ENCODE results near the gene PIM1. TPM values are rescaled to one million over a fixed set of nuclear protein-coding genes. Genes with fewer than 3 reads are reported as not detected.

PIM1 gene
- total RNA-seq: 8.7 TPM
- 10 to 100 TPM; 15.4 to 32.2 (median 21.7) TPM for polyA plus RNA-seq (ENCODE audit: insufficient read depth in 1 of 8, insufficient read length in 8 of 8, low replicate concordance in 1 of 8)
- long read RNA-seq, donor 1, partial matches to known transcripts: 0 of 2 reads
- long read RNA-seq, donor 1, other reads (novel, unspliced or antisense): 0 of 2 reads
- long read RNA-seq, donor 2: 0 reads
- long read RNA-seq, donor 3, transcript PIM1-201 (6 exons, 2,650 nt): major isoform, 6 of 6 reads
- long read RNA-seq, donor 3, partial matches to known transcripts: 0 of 6 reads
- long read RNA-seq, donor 3, other reads (novel, unspliced or antisense): 0 of 6 reads
- long read RNA-seq, donor 4, transcript PIM1-201 (6 exons, 2,650 nt): major isoform, 8 of 8 reads
- long read RNA-seq, donor 4, partial matches to known transcripts: 0 of 8 reads
- long read RNA-seq, donor 4, other reads (novel, unspliced or antisense): 0 of 8 reads
- long read RNA-seq, donor 5, transcript PIM1-201 (6 exons, 2,650 nt): major isoform, 15 of 44 reads
- long read RNA-seq, donor 5, partial matches to known transcripts: 29 of 44 reads
- long read RNA-seq, donor 5, other reads (novel, unspliced or antisense): 0 of 44 reads
- long read RNA-seq, donor 6, transcript PIM1-201 (6 exons, 2,650 nt): major isoform, 6 of 7 reads
- long read RNA-seq, donor 6, partial matches to known transcripts: 0 of 7 reads
- long read RNA-seq, donor 6, other reads (novel, unspliced or antisense): 0 of 7 reads
- long read RNA-seq, donor 7, transcript PIM1-201 (6 exons, 2,650 nt): major isoform, 12 of 12 reads
- long read RNA-seq, donor 7, partial matches to known transcripts: 0 of 12 reads
- long read RNA-seq, donor 7, other reads (novel, unspliced or antisense): 0 of 12 reads
- long read RNA-seq, donor 8, partial matches to known transcripts: 0 of 3 reads
- long read RNA-seq, donor 8, other reads (novel, unspliced or antisense): 0 of 3 reads
- long read RNA-seq, donor 9, transcript PIM1-201 (6 exons, 2,650 nt): major isoform, 8 of 15 reads
- long read RNA-seq, donor 9, partial matches to known transcripts: 7 of 15 reads
- long read RNA-seq, donor 9, other reads (novel, unspliced or antisense): 0 of 15 reads
- long read RNA-seq, donor 10, transcript PIM1-201 (6 exons, 2,650 nt): major isoform, 5 of 5 reads
- long read RNA-seq, donor 10, partial matches to known transcripts: 0 of 5 reads
- long read RNA-seq, donor 10, other reads (novel, unspliced or antisense): 0 of 5 reads
- long read RNA-seq, donor 11, transcript PIM1-201 (6 exons, 2,650 nt): major isoform, 5 of 5 reads
- long read RNA-seq, donor 11, partial matches to known transcripts: 0 of 5 reads
- long read RNA-seq, donor 11, other reads (novel, unspliced or antisense): 0 of 5 reads

DNA sequence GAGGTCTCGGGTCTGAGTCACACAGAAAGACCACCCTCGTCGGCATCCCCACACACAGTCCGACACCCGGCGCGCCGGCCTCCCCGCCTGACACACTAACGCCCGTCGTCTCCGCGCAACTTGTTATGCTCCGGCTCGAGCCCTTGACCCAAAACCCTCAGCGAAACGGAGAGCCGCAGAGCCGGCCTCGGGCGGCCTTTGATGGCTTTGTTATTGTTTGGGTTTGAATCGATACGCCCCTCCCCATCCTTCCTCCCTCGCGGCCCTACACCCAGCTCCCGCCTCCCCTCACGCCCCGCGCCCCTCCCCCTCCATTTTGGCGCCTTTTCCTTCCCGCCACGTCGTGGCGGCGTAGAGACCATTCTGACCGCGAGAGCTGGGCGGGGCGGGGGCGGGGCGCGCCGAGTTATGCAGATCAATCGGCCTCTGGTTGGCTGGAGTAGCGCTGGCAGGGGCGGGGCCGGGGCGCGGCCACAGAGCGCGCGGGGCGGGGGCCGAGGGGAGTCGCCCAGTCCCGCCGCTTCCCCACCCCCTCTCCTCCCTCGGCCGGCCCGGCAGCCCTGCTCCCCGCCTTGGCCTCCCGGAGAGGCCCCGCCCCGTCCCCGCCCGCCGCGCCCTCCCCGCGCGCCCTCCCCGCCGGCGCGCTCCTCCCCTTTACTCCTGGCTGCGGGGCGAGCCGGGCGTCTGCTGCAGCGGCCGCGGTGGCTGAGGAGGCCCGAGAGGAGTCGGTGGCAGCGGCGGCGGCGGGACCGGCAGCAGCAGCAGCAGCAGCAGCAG, at the start of gene PIM1:
PIM1 (plus strand) TSS at position 657 of the 777 bp plus-strand sequence. CDS start 424 bp downstream, outside the sequence.
- Histone ChIP-seq H3K4me1 (ENCODE audit: control insufficient read depth, insufficient read depth, low read length) (peaks cover 24% of the 10 kb centered on the region), H3K36me3 (ENCODE audit: control insufficient read depth, insufficient read depth, low read length) (peaks cover 22% of the 10 kb centered on the region), H3K9me3 (replicated peaks; ENCODE audit: control insufficient read depth, low read depth, low read length) (no peaks in the 10 kb centered on the region), H3K4me3 (ENCODE audit: low read length) (peak within 1 kb of the TSS; percentile 78), H3K27me3 (ENCODE audit: control insufficient read depth, insufficient read depth, low read length) (no peaks in the 10 kb centered on the region), H3K27ac (ENCODE audit: low read length) (peak within 1 kb of the TSS; percentile 99)
- peak; percentile 100 for DNase-seq
- 0% methylated on average over 74 of the region's 90 CpGs for WGBS (ENCODE audit: insufficient coverage)

DNA sequence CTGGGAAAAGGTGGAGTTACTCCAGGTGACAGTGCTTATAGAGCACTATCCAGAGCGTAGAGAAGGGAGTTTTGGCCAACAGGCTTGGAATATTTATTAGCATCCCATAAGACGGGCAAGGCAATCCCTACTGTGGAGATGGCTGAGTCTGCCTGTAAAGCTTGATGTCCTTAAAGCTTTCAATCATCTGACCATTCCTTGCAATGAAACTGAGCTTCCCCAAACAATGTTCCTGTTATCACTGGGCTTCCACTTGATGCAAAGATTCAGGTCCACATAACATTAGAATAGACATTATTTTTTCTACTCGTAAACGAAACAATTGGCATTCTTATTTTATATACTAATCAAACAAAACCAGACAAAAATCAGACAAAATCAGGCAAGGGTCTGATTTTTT, 48.4 kb upstream of the PIM1 start:
- Histone ChIP-seq H3K4me3 (ENCODE audit: low read length) (no peak overlapping the region), H3K9me3 (replicated peaks; ENCODE audit: control insufficient read depth, low read depth, low read length) (no peaks in the 10 kb centered on the region), H3K27ac (ENCODE audit: low read length) (no peak overlapping the region), H3K27me3 (ENCODE audit: control insufficient read depth, insufficient read depth, low read length) (no peaks in the 10 kb centered on the region), H3K4me1 (ENCODE audit: control insufficient read depth, insufficient read depth, low read length) (peaks cover 17% of the 10 kb centered on the region), H3K36me3 (ENCODE audit: control insufficient read depth, insufficient read depth, low read length) (no peaks in the 10 kb centered on the region)
- DNase-seq: no peak
- 83% methylated on average over 1 of the region's 4 CpGs for WGBS (ENCODE audit: insufficient coverage)

DNA sequence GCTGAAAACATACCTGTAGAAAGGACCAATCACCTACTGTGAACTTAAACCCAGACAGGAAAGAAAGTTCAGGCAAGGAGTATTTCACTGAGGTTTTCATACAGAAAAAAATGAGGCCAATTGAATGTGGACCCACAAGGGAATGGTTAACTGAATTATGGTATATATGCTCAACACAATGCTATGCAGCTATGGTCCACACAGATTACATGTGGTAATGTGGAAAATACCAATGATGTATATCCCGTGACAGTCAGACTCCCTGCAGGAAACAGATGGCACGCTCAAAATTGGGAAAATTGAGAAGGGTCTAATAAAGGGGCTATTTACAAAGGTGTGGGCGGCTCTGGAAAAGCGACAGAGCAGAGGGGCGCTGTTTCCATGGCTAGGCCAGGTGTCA, 47.1 kb upstream of the PIM1 start:
- Histone ChIP-seq H3K27me3 (ENCODE audit: control insufficient read depth, insufficient read depth, low read length) (no peaks in the 10 kb centered on the region), H3K4me1 (ENCODE audit: control insufficient read depth, insufficient read depth, low read length) (peaks cover 19% of the 10 kb centered on the region), H3K36me3 (ENCODE audit: control insufficient read depth, insufficient read depth, low read length) (no peaks in the 10 kb centered on the region), H3K4me3 (ENCODE audit: low read length) (no peak overlapping the region), H3K27ac (ENCODE audit: low read length) (no peak overlapping the region), H3K9me3 (replicated peaks; ENCODE audit: control insufficient read depth, low read depth, low read length) (no peaks in the 10 kb centered on the region)
- DNase-seq: peak; percentile 27
- 48% methylated on average over 5 of the region's 5 CpGs for WGBS (ENCODE audit: insufficient coverage)

DNA sequence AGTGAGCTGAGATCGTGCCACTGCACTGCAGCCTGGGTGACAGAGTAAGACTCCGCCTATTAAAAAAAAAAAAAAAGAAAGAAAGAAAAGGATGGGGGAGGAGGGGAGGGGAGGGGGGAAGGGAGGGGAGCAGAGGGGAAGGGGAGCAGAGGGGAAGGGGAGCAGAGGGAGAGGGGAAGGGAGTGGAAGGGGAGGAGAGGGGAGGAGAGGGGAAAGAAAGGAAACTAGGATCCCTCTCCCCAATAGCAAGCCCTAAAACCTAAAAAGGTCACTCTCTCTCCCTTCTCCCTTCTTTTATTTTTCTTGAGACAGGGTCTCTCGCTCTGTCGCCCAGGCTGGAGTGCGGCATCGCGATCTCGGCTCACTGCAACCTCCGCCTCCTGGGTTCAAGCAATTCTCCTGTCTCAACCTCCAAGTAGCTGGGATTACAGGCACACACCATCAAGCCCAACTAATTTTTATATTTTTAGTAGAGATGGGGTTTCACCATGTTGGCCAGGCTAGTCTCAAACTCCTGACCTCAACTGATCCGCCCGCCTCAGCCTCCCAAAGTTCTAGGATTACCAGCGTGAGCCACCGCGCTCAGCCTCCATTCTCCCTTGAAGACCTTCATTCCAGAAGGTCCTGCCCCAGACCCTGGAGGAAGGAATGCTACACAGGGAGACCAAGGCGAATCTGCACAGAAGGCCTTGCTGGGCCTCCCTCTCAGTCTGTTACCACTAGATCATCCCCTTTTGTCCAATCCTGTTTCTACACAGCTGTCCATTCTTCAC, 45.8 kb upstream of the PIM1 start:
- WGBS (ENCODE audit: insufficient coverage): 100% methylated on average over 5 of the region's 15 CpGs
- H3K36me3 ChIP-seq (ENCODE audit: control insufficient read depth, insufficient read depth, low read length): no peaks in the 10 kb centered on the region
- H3K4me3 ChIP-seq (ENCODE audit: low read length): no peak overlapping the region
- no peak overlapping the region for H3K27ac ChIP-seq (ENCODE audit: low read length)
- H3K4me1 ChIP-seq (ENCODE audit: control insufficient read depth, insufficient read depth, low read length): peaks cover 26% of the 10 kb centered on the region
- no peak for DNase-seq
- no peaks in the 10 kb centered on the region for H3K9me3 ChIP-seq (replicated peaks; ENCODE audit: control insufficient read depth, low read depth, low read length)
- H3K27me3 ChIP-seq (ENCODE audit: control insufficient read depth, insufficient read depth, low read length): no peaks in the 10 kb centered on the region

DNA sequence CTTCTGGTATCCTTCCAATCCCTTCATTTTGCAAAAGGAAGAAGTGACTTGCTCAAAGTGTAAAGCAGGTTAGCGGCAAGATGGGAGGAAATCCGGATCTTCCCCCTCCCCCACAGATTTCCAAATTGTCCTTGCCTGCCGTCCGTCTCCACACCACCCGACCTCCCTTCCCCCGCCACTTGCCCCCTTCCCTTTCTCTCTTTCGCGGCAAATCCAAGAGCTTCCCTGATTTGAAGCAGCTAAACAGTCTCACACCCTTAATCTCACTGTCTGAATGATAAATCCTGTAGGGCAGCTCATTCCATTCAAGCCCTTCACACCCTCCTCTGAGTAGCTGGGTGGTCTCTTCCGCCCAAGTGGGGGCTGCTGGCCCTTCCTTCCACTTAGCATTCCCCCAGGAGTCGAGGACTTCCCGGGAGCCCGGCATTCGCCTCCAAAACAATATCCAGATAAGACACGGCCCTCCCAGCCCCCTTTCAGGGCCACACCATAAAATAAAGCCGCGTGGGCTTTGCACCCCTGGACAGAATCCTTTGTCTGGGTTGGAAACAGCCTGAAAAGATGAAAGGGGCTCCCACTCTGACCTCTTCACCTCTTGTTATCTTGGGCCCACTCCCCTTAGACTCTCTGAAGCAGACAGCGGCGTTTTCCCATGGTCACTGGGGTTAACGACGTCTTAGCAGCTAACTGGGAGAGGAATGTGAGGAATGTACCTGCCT, 44.0 kb upstream of the PIM1 start:
- Histone ChIP-seq H3K27ac (ENCODE audit: low read length) (peak overlapping the region; percentile 38), H3K4me3 (ENCODE audit: low read length) (no peak overlapping the region), H3K27me3 (ENCODE audit: control insufficient read depth, insufficient read depth, low read length) (no peaks in the 10 kb centered on the region), H3K36me3 (ENCODE audit: control insufficient read depth, insufficient read depth, low read length) (no peaks in the 10 kb centered on the region), H3K4me1 (ENCODE audit: control insufficient read depth, insufficient read depth, low read length) (peaks cover 33% of the 10 kb centered on the region), H3K9me3 (replicated peaks; ENCODE audit: control insufficient read depth, low read depth, low read length) (no peaks in the 10 kb centered on the region)
- peak; percentile 70 for DNase-seq
- WGBS (ENCODE audit: insufficient coverage): 4% methylated on average over 14 of the region's 20 CpGs

DNA sequence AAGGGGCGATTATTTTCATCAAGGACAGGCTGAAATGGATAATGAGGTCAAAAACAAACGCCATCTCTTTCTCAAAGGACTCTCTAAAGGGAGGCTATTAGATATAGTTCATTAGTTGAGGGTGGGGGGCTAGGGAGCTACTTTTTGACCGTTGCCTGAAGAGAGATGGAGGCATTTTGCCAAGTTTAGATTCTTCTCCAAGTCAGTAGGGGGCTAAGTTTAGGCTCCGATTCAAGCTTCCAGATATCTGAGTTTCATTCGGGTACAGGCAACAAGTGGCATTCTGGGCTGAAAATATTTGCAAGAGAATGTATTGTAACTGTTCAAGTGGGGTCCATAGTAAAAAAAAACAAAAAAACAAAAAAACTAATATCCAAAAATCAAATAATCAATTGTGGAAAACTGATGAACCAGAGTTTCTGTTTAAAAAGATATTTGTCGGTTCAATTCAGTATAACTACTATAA, 43.4 kb upstream of the PIM1 start:
- H3K27ac ChIP-seq (ENCODE audit: low read length): peak overlapping the region; percentile 38

DNA sequence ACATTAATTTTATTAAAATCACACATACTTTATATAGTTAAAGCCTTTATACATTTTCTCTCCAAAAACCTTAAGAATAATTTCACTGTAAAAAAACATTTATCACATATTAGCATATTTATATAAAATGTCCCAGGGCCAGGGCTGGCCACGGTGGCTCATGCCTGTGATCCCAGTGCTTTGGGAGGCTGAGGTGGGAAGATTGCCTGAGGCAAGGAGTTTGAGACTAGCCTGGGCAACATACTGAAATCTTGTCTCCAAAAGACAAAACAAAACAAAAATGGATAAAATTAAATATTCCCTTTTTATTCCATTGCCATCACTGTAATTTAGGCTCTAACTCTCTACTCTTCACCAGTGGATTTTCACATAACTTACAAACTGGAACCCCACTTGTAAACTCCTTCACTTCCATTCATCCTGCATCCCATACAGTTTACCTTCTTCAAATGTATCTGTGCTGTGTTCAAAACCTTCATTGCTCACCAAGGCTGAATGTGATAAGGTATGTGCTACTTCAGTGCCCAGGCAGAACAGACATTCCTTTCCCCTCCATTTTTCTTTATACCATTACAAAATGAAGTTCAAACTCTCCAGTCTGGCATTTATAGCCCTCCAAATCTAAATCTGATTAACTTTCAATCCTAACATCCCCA, 42.9 kb upstream of the PIM1 start:
- Histone ChIP-seq H3K4me1 (ENCODE audit: control insufficient read depth, insufficient read depth, low read length) (peaks cover 41% of the 10 kb centered on the region), H3K27me3 (ENCODE audit: control insufficient read depth, insufficient read depth, low read length) (no peaks in the 10 kb centered on the region), H3K9me3 (replicated peaks; ENCODE audit: control insufficient read depth, low read depth, low read length) (no peaks in the 10 kb centered on the region), H3K4me3 (ENCODE audit: low read length) (no peak overlapping the region), H3K27ac (ENCODE audit: low read length) (no peak overlapping the region), H3K36me3 (ENCODE audit: control insufficient read depth, insufficient read depth, low read length) (no peaks in the 10 kb centered on the region)
- no peak for DNase-seq
- WGBS (ENCODE audit: insufficient coverage): no CpG with 5 or more reads among the region's 1 CpG

More for the DNA sequence above, 43.4 kb upstream of the PIM1 start:
- WGBS (ENCODE audit: insufficient coverage): 0% methylated on average over 1 of the region's 6 CpGs
- peaks cover 36% of the 10 kb centered on the region for H3K4me1 ChIP-seq (ENCODE audit: control insufficient read depth, insufficient read depth, low read length)
- peak; percentile 45 for DNase-seq
- H3K9me3 ChIP-seq (replicated peaks; ENCODE audit: control insufficient read depth, low read depth, low read length): no peaks in the 10 kb centered on the region
- H3K36me3 ChIP-seq (ENCODE audit: control insufficient read depth, insufficient read depth, low read length): no peaks in the 10 kb centered on the region
- H3K4me3 ChIP-seq (ENCODE audit: low read length): no peak overlapping the region
- H3K27me3 ChIP-seq (ENCODE audit: control insufficient read depth, insufficient read depth, low read length): no peaks in the 10 kb centered on the region
